Jurkat, Clone E6-1 (cell line): ENCODE results near the gene RAET1L.
"Not testable (repeated sequence)": the region's sequence is repeated elsewhere in the genome, so short reads cannot be mapped to it uniquely, and the experiment has no call there.

Experiments
- DNase-seq: peaks from one replicate; pipeline ENCODE4 v3.0.0-alpha.2; 2011; ENCODE audit warnings: low read depth, low spot score
- H3K4me3 ChIP-seq: 2 replicates; pipeline ENCODE4 v1.5.1; 2011; ENCODE audit warnings: mild to moderate bottlenecking, low read length, control low read depth, moderate library complexity

RAET1L gene

GRCh38 chr6:149974825-149975224 is 50.5 kb downstream of the RAET1L start:
- no peak for DNase-seq

DNA sequence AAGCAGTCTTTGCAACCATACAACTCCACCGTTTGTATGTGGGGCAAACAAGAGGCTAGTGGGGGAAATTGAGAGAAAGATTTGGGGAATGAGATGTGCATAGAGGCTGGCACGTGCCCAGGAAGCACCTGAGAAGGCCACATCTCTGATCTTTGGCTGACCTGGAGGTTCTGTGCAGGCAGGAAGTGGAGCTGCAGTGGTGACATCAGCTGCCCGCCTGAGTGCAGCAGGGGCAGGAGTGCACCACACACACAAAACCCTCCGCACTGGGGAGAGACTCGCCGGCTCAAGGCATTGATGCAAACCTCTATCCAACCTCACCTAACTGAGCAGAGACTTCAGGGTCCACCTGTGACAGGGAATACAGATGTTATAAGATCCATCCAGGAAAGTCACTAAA is 50.9 kb downstream of the RAET1L start:
- H3K4me3 ChIP-seq, DNase-seq: not testable (repeated sequence)

More at GRCh38 chr6:149974825-149975224, 50.5 kb downstream of the RAET1L start:
- H3K4me3 ChIP-seq = no peak overlapping the region

DNA sequence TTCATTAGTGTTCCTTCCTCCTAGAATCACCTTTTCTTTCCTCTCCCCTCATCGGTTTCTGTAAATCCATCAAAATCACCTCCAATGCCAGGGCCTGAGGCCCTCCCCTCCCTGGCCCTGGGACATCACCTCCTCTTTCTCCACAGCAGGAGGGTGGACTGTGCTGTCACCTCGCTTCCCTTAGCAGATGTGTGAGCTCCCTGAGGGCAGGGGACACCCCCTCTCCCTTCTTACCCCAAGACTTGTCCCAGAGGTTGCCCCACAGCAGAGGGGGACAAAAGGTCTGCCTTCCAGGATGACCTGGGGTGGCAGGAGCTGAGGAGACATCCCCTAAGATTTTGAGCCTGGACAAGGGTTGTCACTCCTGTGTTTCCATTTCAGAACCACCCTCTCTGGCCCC is 55.7 kb downstream of the RAET1L start:
- no peak overlapping the region for H3K4me3 ChIP-seq
- no peak for DNase-seq

DNA sequence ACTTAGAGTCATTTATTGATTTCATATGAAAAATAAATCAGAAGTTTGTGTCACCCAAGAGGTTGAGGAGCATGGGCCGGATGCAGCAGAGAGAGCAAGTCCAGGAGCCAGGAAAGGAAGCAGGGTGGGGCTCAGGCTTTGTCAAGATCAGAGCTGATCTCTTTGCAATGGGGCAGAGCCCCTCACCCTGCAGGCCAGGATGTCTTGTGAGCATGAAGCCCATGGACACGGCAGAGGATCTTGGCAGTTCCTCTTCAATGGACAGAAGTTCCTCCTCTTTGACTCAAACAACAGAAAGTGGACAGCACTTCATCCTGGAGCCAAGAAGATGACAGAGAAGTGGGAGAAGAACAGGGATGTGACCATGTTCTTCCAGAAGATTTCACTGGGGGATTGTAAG is 56.4 kb downstream of the RAET1L start:
- not testable (repeated sequence) for H3K4me3 ChIP-seq, DNase-seq
